Spleen (tissue), 7 donors: Measurements from ENCODE around the gene NUTM2F.
"Not testable (repeated sequence)": the region's sequence is repeated elsewhere in the genome, so short reads cannot be mapped to it uniquely, and the experiment has no call there.

Experiments used
- CTCF ChIP-seq, 11 experiments: fragments of 200-600 bp in 7 of 11; fragments of 450-650 bp in 4 of 11; sonication (generic) in 4 of 11; IDR thresholded peaks in 8 of 11; conservative IDR thresholded peaks in 3 of 11; 1 replicate in 7 of 11; 2 replicates in 4 of 11; pipeline versions ENCODE4 v1.4.0 to v1.8.0; 2016 to 2021; ENCODE audit warnings: antibody characterized with exemption in 11 of 11, inconsistent platforms in 4 of 11, mild to moderate bottlenecking in 1 of 11
- POLR2A ChIP-seq, 3 donors: fragments of 450-650 bp; IDR thresholded peaks; one replicate each; pipeline ENCODE4 v1.5.1; 2017; ENCODE audit warnings: antibody characterized with exemption in 3 of 3, mild to moderate bottlenecking in 1 of 3
- POLR2AphosphoS5 ChIP-seq, 3 donors: sonication (generic); formaldehyde crosslinking; IDR thresholded peaks; one replicate each; pipeline ENCODE4 v1.5.1; 2017; ENCODE audit warnings: antibody characterized with exemption in 3 of 3
- donor health status: DM: no; HTN: no; CAD: no; lungs with moderate emphysema.
- donor health status: DM: no; HTN: no; CAD: no.
- donor health status: DM: no; HTN: no; CAD: no.

- TF ChIP-seq POLR2AphosphoS5 (IDR thresholded peaks at IDR 0.05); POLR2A (IDR thresholded peaks at IDR 0.05); CTCF (IDR thresholded peaks at IDR 0.05 in 8 of 11, conservative IDR thresholded peaks at IDR 0.05 in 3 of 11): not testable (repeated sequence)
Measured at GRCh38 chr9:94315034-94315984, 13.1 kb downstream of the NUTM2F start.
